Keratinocyte (primary cell): ENCODE data around the gene BBS10. TPM values are rescaled to one million over a fixed set of nuclear protein-coding genes. Genes with fewer than 3 reads are reported as not detected.
"Not testable (repeated sequence)": the region's sequence is repeated elsewhere in the genome, so short reads cannot be mapped to it uniquely, and the experiment has no call there.

Source experiments
- DNase-seq: peaks from one replicate; pipeline ENCODE4 v3.0.0-alpha.2; 2011; ENCODE audit warnings: low read depth, missing footprints, low spot score
- FAIRE-seq: peaks from 2 replicates; lab custom pipeline; 2011; peaks lifted over from hg19 to GRCh38; lab: Jason Lieb, UNC
- H2AFZ ChIP-seq: 2 replicates; pipeline ENCODE4 v1.6.0; 2012; ENCODE audit warnings: low read length, control low read depth, inconsistent platforms; ENCODE audit not compliant: control insufficient read depth
- H3K27ac ChIP-seq: 2 replicates; pipeline ENCODE4 v1.5.1; 2011; ENCODE audit warnings: low read length; ENCODE audit not compliant: control insufficient read depth, insufficient read depth
- H3K27me3 ChIP-seq: 3 replicates; pipeline ENCODE4 v1.6.0; 2011; ENCODE audit warnings: low read length; ENCODE audit not compliant: control insufficient read depth, insufficient read depth; ENCODE audit errors: extremely low read depth
- H3K36me3 ChIP-seq, 2 experiments: 2 replicates in 1 of 2; 3 replicates in 1 of 2; pipeline ENCODE4 v1.5.1; 2011; ENCODE audit warnings: low read length in 2 of 2, mild to moderate bottlenecking in 1 of 2; ENCODE audit not compliant: control insufficient read depth in 2 of 2, insufficient read depth in 2 of 2; ENCODE audit errors: extremely low read depth in 1 of 2
- H3K4me1 ChIP-seq: 3 replicates; pipeline ENCODE4 v1.5.1; 2011; ENCODE audit warnings: low read length; ENCODE audit not compliant: control insufficient read depth, insufficient read depth; ENCODE audit errors: extremely low read depth
- H3K4me2 ChIP-seq: 3 replicates; pipeline ENCODE4 v1.6.0; 2011; ENCODE audit warnings: low read depth, low read length; ENCODE audit not compliant: control insufficient read depth, insufficient read depth; ENCODE audit errors: extremely low read depth
- H3K4me3 ChIP-seq, 3 experiments: fragments of 200-600 bp in 1 of 3; sonication (generic) in 1 of 3; 2 replicates in 2 of 3; 3 replicates in 1 of 3; pipeline ENCODE4 v1.5.1; 2011 to 2016; ENCODE audit warnings: low read length in 3 of 3, mild to moderate bottlenecking in 3 of 3, control low read depth in 2 of 3, inconsistent platforms in 1 of 3, low read depth in 1 of 3, mixed read lengths in 1 of 3, mixed run types in 1 of 3, moderate library complexity in 1 of 3; ENCODE audit not compliant: control insufficient read depth in 2 of 3, insufficient read depth in 2 of 3; ENCODE audit errors: extremely low read depth in 1 of 3
- H3K79me2 ChIP-seq: 2 replicates; pipeline ENCODE4 v1.6.0; 2012; ENCODE audit warnings: low read length; ENCODE audit not compliant: control insufficient read depth, insufficient read depth
- H3K9ac ChIP-seq: 3 replicates; pipeline ENCODE4 v1.6.0; 2011; ENCODE audit warnings: low read length; ENCODE audit not compliant: control insufficient read depth, insufficient read depth; ENCODE audit errors: extremely low read depth
- H3K9me1 ChIP-seq: 3 replicates; pipeline ENCODE4 v1.6.0; 2011; ENCODE audit warnings: low read length; ENCODE audit not compliant: control insufficient read depth, insufficient read depth; ENCODE audit errors: extremely low read depth
- H3K9me3 ChIP-seq: 2 replicates; pipeline ENCODE4 v1.5.1; 2012; ENCODE audit warnings: low read depth, low read length; ENCODE audit not compliant: control insufficient read depth
- H4K20me1 ChIP-seq: 3 replicates; pipeline ENCODE4 v1.6.0; 2011; ENCODE audit warnings: low read length; ENCODE audit not compliant: control insufficient read depth, insufficient read depth; ENCODE audit errors: extremely low read depth
- EZH2 ChIP-seq: IDR thresholded peaks from one replicate; pipeline ENCODE4 v1.6.1; 2012; ENCODE audit warnings: inconsistent platforms, mild to moderate bottlenecking, low read length, moderate library complexity
- dilution Hi-C: fragments of 300-500 bp; cut with MboI; formaldehyde crosslinking; loops from one replicate; pipeline ENCODE4 v1.7.0; 2020; ENCODE audit warnings: low sequenced_read_pairs; ENCODE audit not compliant: extremely low pct_ligation_motif_present
- polyA plus RNA-seq, 5 experiments: library from polyadenylated mRNA; depleted of rRNA in 3 of 5; stranded (reverse) in 3 of 5; stranded (forward) in 1 of 5; unstranded in 1 of 5; fragments of >200 nt; gene quantifications; 1 replicate in 1 of 5; 2 replicates in 3 of 5; 3 replicates in 1 of 5; pipeline versions ENCODE4 v1.2.1 to v1.2.3, GENCODE V29; 2011 to 2012; ENCODE audit warnings: missing spikeins in 2 of 5, low read depth in 1 of 5, low replicate concordance in 1 of 5
- TF ChIP-seq, protein P1 (sequence below), 3 experiments: IDR thresholded peaks in 1 of 3; conservative IDR thresholded peaks in 1 of 3; optimal IDR thresholded peaks in 1 of 3; 2 replicates in 2 of 3; 3 replicates in 1 of 3; pipeline versions ENCODE3 to v1.5.1; 2011; ENCODE audit warnings: low read length in 3 of 3, mild to moderate bottlenecking in 3 of 3, moderate library complexity in 2 of 3, control low read depth in 1 of 3, inconsistent platforms in 1 of 3; ENCODE audit not compliant: insufficient read depth in 2 of 3; ENCODE audit errors: extremely low read depth in 1 of 3

BBS10 gene
- polyA plus RNA-seq, 1 donor (not counting 4 experiments of a cell fraction or from before 2014, with no cell fraction given): 11.5 TPM

DNA sequence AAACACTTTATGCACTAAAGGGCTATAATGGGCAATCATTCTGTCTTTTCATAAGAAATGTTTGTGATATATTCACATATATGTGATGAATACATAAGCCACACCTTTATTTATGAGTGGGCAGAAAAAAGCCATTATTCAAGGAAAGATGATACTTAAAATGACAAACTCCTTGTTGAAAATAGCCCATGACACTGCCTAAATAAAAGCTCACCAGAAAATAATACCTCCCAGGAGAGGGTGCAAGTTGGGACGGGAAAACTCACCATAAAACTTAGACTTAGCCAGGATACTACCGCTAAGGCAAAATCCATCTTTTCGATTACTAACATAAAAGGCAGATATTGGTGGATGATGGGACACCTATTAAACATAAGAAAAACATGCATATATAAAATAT lies 35.8 kb upstream of the BBS10 start:
- Histone ChIP-seq H4K20me1 (no peaks in the 10 kb centered on the region), H3K4me3 (no peak overlapping the region), H3K9ac (no peak overlapping the region), H3K27ac (no peak overlapping the region), H3K9me3 (no peaks in the 10 kb centered on the region), H3K4me1 (no peaks in the 10 kb centered on the region), H3K9me1 (no peaks in the 10 kb centered on the region), H3K27me3 (no peaks in the 10 kb centered on the region), H3K36me3 (peaks cover 3 to 6% of the 10 kb centered on the region in 2 experiments), H3K79me2 (no peaks in the 10 kb centered on the region), H3K4me2 (no peak overlapping the region), H2AFZ (no peak overlapping the region)
- TF ChIP-seq, protein P1, sequence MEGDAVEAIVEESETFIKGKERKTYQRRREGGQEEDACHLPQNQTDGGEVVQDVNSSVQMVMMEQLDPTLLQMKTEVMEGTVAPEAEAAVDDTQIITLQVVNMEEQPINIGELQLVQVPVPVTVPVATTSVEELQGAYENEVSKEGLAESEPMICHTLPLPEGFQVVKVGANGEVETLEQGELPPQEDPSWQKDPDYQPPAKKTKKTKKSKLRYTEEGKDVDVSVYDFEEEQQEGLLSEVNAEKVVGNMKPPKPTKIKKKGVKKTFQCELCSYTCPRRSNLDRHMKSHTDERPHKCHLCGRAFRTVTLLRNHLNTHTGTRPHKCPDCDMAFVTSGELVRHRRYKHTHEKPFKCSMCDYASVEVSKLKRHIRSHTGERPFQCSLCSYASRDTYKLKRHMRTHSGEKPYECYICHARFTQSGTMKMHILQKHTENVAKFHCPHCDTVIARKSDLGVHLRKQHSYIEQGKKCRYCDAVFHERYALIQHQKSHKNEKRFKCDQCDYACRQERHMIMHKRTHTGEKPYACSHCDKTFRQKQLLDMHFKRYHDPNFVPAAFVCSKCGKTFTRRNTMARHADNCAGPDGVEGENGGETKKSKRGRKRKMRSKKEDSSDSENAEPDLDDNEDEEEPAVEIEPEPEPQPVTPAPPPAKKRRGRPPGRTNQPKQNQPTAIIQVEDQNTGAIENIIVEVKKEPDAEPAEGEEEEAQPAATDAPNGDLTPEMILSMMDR (optimal IDR thresholded peaks at IDR 0.05 in 1 of 3, IDR thresholded peaks at IDR 0.05 in 1 of 3, conservative IDR thresholded peaks at IDR 0.05 in 1 of 3; ENCODE audit: extremely low read depth in 1 of 3, insufficient read depth in 2 of 3, low read length in 3 of 3): no peak
- no peak for TF ChIP-seq EZH2
- DNase-seq: no peak
- dilution Hi-C loops: no loop called here
- FAIRE-seq: no peak

DNA sequence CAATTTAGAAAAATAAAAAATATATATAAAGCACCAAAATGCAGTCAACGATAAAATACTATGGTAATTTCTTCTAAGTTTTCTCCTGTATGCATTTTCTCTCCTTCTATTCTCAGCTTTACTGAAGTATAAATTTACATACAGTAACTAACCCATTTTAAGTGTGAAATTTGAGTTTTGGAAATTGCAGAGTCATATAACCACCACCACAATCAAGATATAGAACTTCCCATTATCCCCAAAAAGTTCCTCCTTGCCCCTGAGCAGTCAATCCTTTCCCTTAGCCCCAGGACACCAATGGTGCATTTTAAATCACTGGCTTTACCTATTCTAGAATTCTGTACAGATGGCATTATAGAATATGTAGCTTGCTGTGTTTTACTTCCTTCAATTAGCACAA lies 31.0 kb upstream of the BBS10 start:
- no peak overlapping the region for H3K27ac ChIP-seq
- H3K9me1 ChIP-seq: peaks cover under 1% of the 10 kb centered on the region
- no peaks in the 10 kb centered on the region for H3K79me2 ChIP-seq
- H3K27me3 ChIP-seq: no peaks in the 10 kb centered on the region
- FAIRE-seq (no peak), DNase-seq (no peak)
- no peak overlapping the region for H3K9ac ChIP-seq
- TF ChIP-seq EZH2: no peak
- TF ChIP-seq, protein P1 (optimal IDR thresholded peaks at IDR 0.05 in 1 of 3, IDR thresholded peaks at IDR 0.05 in 1 of 3, conservative IDR thresholded peaks at IDR 0.05 in 1 of 3; ENCODE audit: extremely low read depth in 1 of 3, insufficient read depth in 2 of 3, low read length in 3 of 3): no peak
- no peak overlapping the region for H3K4me2 ChIP-seq
- no peaks in the 10 kb centered on the region for H4K20me1 ChIP-seq
- dilution Hi-C loops: no loop called here
- H2AFZ ChIP-seq: no peak overlapping the region
- peaks cover 5% of the 10 kb centered on the region for H3K4me1 ChIP-seq
- H3K4me3 ChIP-seq: no peak overlapping the region
- H3K36me3 ChIP-seq: peaks cover under 1 to 4% of the 10 kb centered on the region in 2 experiments
- H3K9me3 ChIP-seq: no peaks in the 10 kb centered on the region

DNA sequence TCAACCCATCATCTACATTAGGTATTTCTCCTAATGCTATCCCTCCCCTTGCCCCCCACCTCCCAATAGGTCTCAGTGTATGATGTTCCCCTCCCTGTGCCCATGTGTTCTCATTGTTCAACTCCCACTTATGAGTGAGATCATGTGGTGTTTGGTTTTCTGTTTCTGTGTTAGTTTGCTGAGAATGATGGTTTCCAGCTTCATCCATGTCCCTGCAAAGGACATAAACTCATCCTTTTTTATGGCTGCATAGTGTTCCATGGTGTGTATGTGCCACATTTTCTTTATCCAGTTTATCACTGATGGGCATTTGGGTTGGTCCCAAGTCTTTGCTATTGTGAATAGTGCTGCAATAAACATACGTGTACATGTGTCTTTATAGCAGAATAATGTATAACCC lies 28.7 kb upstream of the BBS10 start:
- H3K36me3 ChIP-seq, H3K27me3 ChIP-seq, H2AFZ ChIP-seq, H3K4me3 ChIP-seq, H3K9me1 ChIP-seq, FAIRE-seq, H3K27ac ChIP-seq, H3K9me3 ChIP-seq, H3K79me2 ChIP-seq, H4K20me1 ChIP-seq, DNase-seq, H3K4me2 ChIP-seq, H3K9ac ChIP-seq, dilution Hi-C loops: not testable (repeated sequence)
- H3K4me1 ChIP-seq: peaks cover 13% of the 10 kb centered on the region
